Retinal pigment epithelial cell (primary cell): ENCODE data around the gene CFAP46.

Source experiments
- DNase-seq: peaks from one replicate; pipeline ENCODE4 v3.0.0-alpha.2; 2010; ENCODE audit warnings: low read depth
- H3K4me3 ChIP-seq: 2 replicates; pipeline ENCODE4 v1.5.1; 2011; ENCODE audit warnings: mild to moderate bottlenecking, low read length, control low read depth, moderate library complexity
- TF ChIP-seq, protein P1 (sequence below): conservative IDR thresholded peaks from 2 replicates; pipeline ENCODE4 v1.5.1; 2011; ENCODE audit warnings: low read depth, low read length, control low read depth, inconsistent platforms

Gene CFAP46

DNA sequence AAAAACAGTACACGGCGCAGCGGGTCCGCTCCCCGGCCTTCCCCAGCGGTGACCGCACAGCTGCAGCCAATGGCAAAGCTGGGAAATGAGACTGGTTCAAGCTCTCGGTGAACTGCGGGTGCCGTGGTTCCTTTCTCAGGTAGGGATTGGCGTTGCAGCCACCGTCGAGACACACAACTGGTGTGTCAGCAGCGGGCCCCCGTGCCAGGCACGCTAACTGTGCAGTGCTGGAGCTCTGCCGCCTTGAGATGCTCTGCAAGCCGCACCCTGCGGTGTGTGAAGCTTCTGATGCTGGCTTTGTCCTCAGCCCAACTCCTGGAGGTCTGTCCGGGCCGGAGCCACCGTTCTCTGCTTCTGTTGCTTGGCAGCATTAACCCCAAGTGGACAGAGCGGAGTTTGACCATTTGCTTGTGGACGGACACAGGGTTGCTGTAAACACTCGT, 135.8 kb downstream of the CFAP46 start:
- no peak overlapping the region for H3K4me3 ChIP-seq
- DNase-seq, result no peak
- TF ChIP-seq, protein P1, sequence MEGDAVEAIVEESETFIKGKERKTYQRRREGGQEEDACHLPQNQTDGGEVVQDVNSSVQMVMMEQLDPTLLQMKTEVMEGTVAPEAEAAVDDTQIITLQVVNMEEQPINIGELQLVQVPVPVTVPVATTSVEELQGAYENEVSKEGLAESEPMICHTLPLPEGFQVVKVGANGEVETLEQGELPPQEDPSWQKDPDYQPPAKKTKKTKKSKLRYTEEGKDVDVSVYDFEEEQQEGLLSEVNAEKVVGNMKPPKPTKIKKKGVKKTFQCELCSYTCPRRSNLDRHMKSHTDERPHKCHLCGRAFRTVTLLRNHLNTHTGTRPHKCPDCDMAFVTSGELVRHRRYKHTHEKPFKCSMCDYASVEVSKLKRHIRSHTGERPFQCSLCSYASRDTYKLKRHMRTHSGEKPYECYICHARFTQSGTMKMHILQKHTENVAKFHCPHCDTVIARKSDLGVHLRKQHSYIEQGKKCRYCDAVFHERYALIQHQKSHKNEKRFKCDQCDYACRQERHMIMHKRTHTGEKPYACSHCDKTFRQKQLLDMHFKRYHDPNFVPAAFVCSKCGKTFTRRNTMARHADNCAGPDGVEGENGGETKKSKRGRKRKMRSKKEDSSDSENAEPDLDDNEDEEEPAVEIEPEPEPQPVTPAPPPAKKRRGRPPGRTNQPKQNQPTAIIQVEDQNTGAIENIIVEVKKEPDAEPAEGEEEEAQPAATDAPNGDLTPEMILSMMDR, result no peak

- H3K4me3 ChIP-seq, result no peak overlapping the region
- no peak for DNase-seq
- TF ChIP-seq, protein P1, result no peak
Observed at GRCh38 chr10:132806110-132806509, 136.3 kb downstream of the CFAP46 start.

DNA sequence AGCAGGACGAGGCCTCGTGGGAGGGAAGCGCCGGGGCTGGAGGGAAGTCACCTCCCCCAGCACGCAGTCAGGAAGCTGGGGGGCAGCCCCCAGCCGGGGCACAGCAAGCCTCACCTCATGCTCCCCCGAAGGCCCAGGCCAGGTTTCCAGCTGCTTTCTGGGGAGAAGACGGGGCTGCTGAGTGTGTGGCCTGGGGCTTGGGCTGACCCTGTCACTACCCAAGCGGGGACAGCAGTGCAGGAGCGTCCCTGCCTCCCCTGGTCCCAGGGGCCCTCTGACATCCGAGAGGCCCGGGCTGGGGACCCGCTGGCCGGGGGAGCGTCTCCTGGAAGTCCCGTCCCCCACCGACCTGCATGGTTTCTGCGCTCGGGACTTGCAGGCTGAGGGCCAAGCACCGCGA, 136.8 kb downstream of the CFAP46 start:
- no peak for DNase-seq
- TF ChIP-seq, protein P1, result no peak
- H3K4me3 ChIP-seq, result no peak overlapping the region

GRCh38 chr10:132804785-132805426, 137.5 kb downstream of the CFAP46 start:
- TF ChIP-seq, protein P1, result no peak
- H3K4me3 ChIP-seq, result no peak overlapping the region
- no peak for DNase-seq

DNA sequence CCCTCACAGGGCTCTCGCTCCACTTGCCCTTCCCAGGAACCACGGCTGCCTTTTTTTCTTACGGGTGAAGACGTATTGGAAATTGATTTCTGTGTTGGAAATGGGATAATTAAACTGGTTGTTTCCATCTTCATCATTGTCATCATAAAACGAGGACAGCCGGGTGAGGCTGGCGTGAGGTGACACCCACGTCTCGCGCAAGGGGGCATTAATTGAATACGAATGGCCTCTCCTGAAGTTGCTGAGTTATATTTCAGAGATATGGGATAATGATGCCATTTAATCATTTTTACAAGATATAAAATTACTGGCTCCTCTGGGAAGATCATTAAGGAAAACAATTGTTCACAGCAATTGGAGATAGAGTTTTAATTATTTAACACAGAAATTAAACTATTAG, 138.1 kb downstream of the CFAP46 start:
- TF ChIP-seq, protein P1, result no peak
- H3K4me3 ChIP-seq, result no peak overlapping the region
- DNase-seq, result no peak

GRCh38 chr10:132803416-132804210, 138.8 kb downstream of the CFAP46 start:
- H3K4me3 ChIP-seq, result no peak overlapping the region
- DNase-seq, result no peak
- TF ChIP-seq, protein P1, result no peak
